CD14-positive monocyte (primary cell): ENCODE measurements around the gene TENT4A. TPM values are rescaled to one million over a fixed set of nuclear protein-coding genes. Genes with fewer than 3 reads are reported as not detected.

Experiments
- DNase-seq, 3 donors: peaks; one replicate each; pipeline ENCODE4 v3.0.0-alpha.2; 2011 to 2022
- H2AFZ ChIP-seq: 2 replicates; pipeline ENCODE4 v1.6.0; 2012; ENCODE audit warnings: mild to moderate bottlenecking, low read depth, low read length, inconsistent platforms; ENCODE audit not compliant: insufficient read depth, poor library complexity, severe bottlenecking
- H3K27ac ChIP-seq, 2 donors: 1 replicate in 1 of 2; 2 replicates in 1 of 2; pipeline ENCODE4 v1.5.1; 2012 to 2013; ENCODE audit warnings: low read length in 2 of 2, control low read depth in 1 of 2, inconsistent platforms in 1 of 2, low read depth in 1 of 2, mild to moderate bottlenecking in 1 of 2
- H3K27me3 ChIP-seq, 2 donors: one replicate each; pipeline versions ENCODE4 v1.6.0 to v1.6.1; 2011 to 2013; ENCODE audit warnings: low read length in 2 of 2; ENCODE audit not compliant: control insufficient read depth in 2 of 2, insufficient read depth in 2 of 2
- H3K36me3 ChIP-seq, 2 donors: replicated peaks in 1 of 2; 1 replicate in 1 of 2; 2 replicates in 1 of 2; pipeline versions ENCODE4 v1.5.1 to v1.6.1; 2012 to 2013; ENCODE audit warnings: low read length in 2 of 2, control low read depth in 1 of 2, inconsistent platforms in 1 of 2, mild to moderate bottlenecking in 1 of 2; ENCODE audit not compliant: insufficient read depth in 2 of 2, control insufficient read depth in 1 of 2
- H3K4me1 ChIP-seq, 2 donors: 1 replicate in 1 of 2; 2 replicates in 1 of 2; pipeline versions ENCODE4 v1.5.1 to v1.6.1; 2012 to 2013; ENCODE audit warnings: low read length in 2 of 2, control low read depth in 1 of 2, inconsistent platforms in 1 of 2, mild to moderate bottlenecking in 1 of 2, moderate library complexity in 1 of 2; ENCODE audit not compliant: insufficient read depth in 2 of 2, control insufficient read depth in 1 of 2
- H3K4me2 ChIP-seq: replicated peaks from 2 replicates; pipeline ENCODE3; 2012; ENCODE audit warnings: low read length, moderate library complexity, mild to moderate bottlenecking; ENCODE audit not compliant: poor library complexity, severe bottlenecking; ENCODE audit errors: extremely low read depth
- H3K4me3 ChIP-seq, 3 experiments: fragments of 200-600 bp in 1 of 3; sonication (generic) in 1 of 3; replicated peaks in 1 of 3; 1 replicate in 2 of 3; 2 replicates in 1 of 3; pipeline ENCODE4 v1.5.1; 2011 to 2013; ENCODE audit warnings: low read length in 3 of 3, mild to moderate bottlenecking in 3 of 3, control low read depth in 2 of 3, low read depth in 2 of 3, inconsistent platforms in 1 of 3, moderate library complexity in 1 of 3
- H3K79me2 ChIP-seq: 2 replicates; pipeline ENCODE4 v1.6.0; 2012; ENCODE audit warnings: mild to moderate bottlenecking, control low read depth, inconsistent platforms, low read length, moderate library complexity; ENCODE audit not compliant: insufficient read depth
- H3K9ac ChIP-seq: 2 replicates; pipeline ENCODE4 v1.6.0; 2017; ENCODE audit warnings: low read length, mild to moderate bottlenecking; ENCODE audit not compliant: insufficient read depth, poor library complexity, severe bottlenecking
- H3K9me3 ChIP-seq, 2 donors: replicated peaks in 1 of 2; 1 replicate in 1 of 2; 2 replicates in 1 of 2; pipeline versions ENCODE4 v1.5.1 to v1.6.1; 2012 to 2013; ENCODE audit warnings: low read length in 2 of 2, control low read depth in 1 of 2; ENCODE audit not compliant: control insufficient read depth in 1 of 2, insufficient read depth in 1 of 2
- H4K20me1 ChIP-seq: 2 replicates; pipeline ENCODE4 v1.6.0; 2012; ENCODE audit warnings: mild to moderate bottlenecking, low read length, control low read depth, moderate library complexity; ENCODE audit not compliant: insufficient read depth
- H3K27ac Mint-ChIP-seq, 7 donors: one replicate each; pipeline ENCODE4 v1.8.0; 2020; ENCODE audit warnings: mild to moderate bottlenecking in 7 of 7, mixed read lengths in 7 of 7, moderate library complexity in 6 of 7, inconsistent platforms in 2 of 7
- H3K27me3 Mint-ChIP-seq, 3 donors: one replicate each; pipeline ENCODE4 v1.8.0; 2021 to 2022; ENCODE audit warnings: low read depth in 3 of 3, mild to moderate bottlenecking in 3 of 3, mixed read lengths in 3 of 3, moderate library complexity in 3 of 3, inconsistent platforms in 1 of 3
- H3K36me3 Mint-ChIP-seq, 2 donors: one replicate each; pipeline ENCODE4 v1.8.0; 2020; ENCODE audit warnings: mixed read lengths in 2 of 2, inconsistent platforms in 1 of 2, mild to moderate bottlenecking in 1 of 2
- H3K4me1 Mint-ChIP-seq: one replicate; pipeline ENCODE4 v1.8.0; 2020; ENCODE audit warnings: mild to moderate bottlenecking, mixed read lengths
- H3K4me3 Mint-ChIP-seq, 2 donors: one replicate each; pipeline ENCODE4 v1.8.0; 2020; ENCODE audit warnings: mild to moderate bottlenecking in 2 of 2, mixed read lengths in 2 of 2, moderate library complexity in 1 of 2
- H3K9me3 Mint-ChIP-seq, 7 donors: one replicate each; pipeline ENCODE4 v1.8.0; 2020 to 2022; ENCODE audit warnings: mixed read lengths in 7 of 7, mild to moderate bottlenecking in 6 of 7, moderate library complexity in 6 of 7, inconsistent platforms in 2 of 7
- WGBS: methylation state at CpG from one replicate; pipeline ENCODE4 v1.1.5; 2013; ENCODE audit warnings: missing lambda C conversion rate; ENCODE audit not compliant: insufficient coverage; 5-methylcytosine and 5-hydroxymethylcytosine counted together
- intact Hi-C, 2 donors: fragments of 100-400 bp; cut with micrococcal nuclease; formaldehyde crosslinking; loops; one replicate each; pipeline versions ENCODE4 v1.15.0 to v1.15.1; 2023
- polyA plus RNA-seq, 3 donors: library from polyadenylated mRNA; depleted of rRNA in 1 of 3; unstranded in 2 of 3; stranded (reverse) in 1 of 3; fragments of 300-500 nt in 2 of 3; fragments of >200 nt in 1 of 3; fragmentation: Illumina TruSeq in 2 of 3; gene quantifications; 1 replicate in 2 of 3; 2 replicates in 1 of 3; pipeline ENCODE4 v1.2.3, GENCODE V29; 2012 to 2021
- TF ChIP-seq, protein P1 (sequence below): fragments of 200-600 bp; IDR thresholded peaks from one replicate; pipeline ENCODE4 v1.8.0; 2022; ENCODE audit warnings: antibody characterized with exemption, mild to moderate bottlenecking

The TENT4A gene
- polyA plus RNA-seq, 3 donors = 0.17 to 15.6 (median 0.44) TPM

DNA sequence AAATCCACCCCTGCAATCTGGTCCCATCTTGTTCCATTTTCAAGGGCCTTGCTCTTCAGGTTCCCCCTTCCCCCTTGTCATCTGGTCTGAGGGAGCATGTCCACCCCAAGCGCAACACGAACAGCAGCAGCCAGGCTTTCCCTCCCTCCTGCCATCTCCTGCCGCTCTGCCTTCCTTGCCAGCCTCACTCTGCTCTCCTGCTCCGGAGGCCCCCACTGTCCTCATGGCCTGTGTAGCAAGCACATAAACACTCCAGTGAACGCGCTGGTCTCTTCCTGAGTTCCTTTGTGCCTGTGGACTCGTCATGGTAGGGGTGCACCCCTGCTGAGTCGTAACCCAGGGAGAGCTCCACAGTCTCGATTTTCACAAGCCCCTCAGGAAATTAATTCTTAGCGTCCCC lies 29.9 kb downstream of the TENT4A start:
- no peak overlapping the region for H3K27ac ChIP-seq
- peaks cover 26% of the 10 kb centered on the region for H4K20me1 ChIP-seq
- peaks cover 74 to 96% of the 10 kb centered on the region in 2 donors for H3K36me3 ChIP-seq
- TF ChIP-seq, protein P1, sequence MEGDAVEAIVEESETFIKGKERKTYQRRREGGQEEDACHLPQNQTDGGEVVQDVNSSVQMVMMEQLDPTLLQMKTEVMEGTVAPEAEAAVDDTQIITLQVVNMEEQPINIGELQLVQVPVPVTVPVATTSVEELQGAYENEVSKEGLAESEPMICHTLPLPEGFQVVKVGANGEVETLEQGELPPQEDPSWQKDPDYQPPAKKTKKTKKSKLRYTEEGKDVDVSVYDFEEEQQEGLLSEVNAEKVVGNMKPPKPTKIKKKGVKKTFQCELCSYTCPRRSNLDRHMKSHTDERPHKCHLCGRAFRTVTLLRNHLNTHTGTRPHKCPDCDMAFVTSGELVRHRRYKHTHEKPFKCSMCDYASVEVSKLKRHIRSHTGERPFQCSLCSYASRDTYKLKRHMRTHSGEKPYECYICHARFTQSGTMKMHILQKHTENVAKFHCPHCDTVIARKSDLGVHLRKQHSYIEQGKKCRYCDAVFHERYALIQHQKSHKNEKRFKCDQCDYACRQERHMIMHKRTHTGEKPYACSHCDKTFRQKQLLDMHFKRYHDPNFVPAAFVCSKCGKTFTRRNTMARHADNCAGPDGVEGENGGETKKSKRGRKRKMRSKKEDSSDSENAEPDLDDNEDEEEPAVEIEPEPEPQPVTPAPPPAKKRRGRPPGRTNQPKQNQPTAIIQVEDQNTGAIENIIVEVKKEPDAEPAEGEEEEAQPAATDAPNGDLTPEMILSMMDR = no peak
- H3K79me2 ChIP-seq = peaks cover 32% of the 10 kb centered on the region
- H3K4me1 Mint-ChIP-seq = no peaks in the 10 kb centered on the region
- no peak overlapping the region for H3K9ac ChIP-seq
- H3K4me1 ChIP-seq = no peaks in the 10 kb centered on the region
- peaks cover 78 to 92% of the 10 kb centered on the region in 2 donors for H3K36me3 Mint-ChIP-seq
- H3K4me2 ChIP-seq = no peak overlapping the region
- no peak for DNase-seq
- H3K27me3 Mint-ChIP-seq = peaks cover 0 to 2% (median 0%) of the 10 kb centered on the region in 3 donors
- no peak overlapping the region for H3K27ac Mint-ChIP-seq
- WGBS = 92% methylated on average over 9 of the region's 10 CpGs
- H2AFZ ChIP-seq = no peak overlapping the region
- H3K9me3 ChIP-seq = no peaks in the 10 kb centered on the region
- no peak overlapping the region for H3K4me3 Mint-ChIP-seq
- H3K27me3 ChIP-seq = no peaks in the 10 kb centered on the region
- intact Hi-C loops = loop anchor here (10.0 kb wide), 4 partner anchors 108 to 1598 kb away; partner anchors contain the start of genes NSUN2 (in 2 of the 2), SRD5A1 (in 2 of the 2), ADAMTS16 (in 1 of the 2) and MED10 (in 1 of the 2)
- H3K4me3 ChIP-seq = no peak overlapping the region
- no peaks in the 10 kb centered on the region for H3K9me3 Mint-ChIP-seq

DNA sequence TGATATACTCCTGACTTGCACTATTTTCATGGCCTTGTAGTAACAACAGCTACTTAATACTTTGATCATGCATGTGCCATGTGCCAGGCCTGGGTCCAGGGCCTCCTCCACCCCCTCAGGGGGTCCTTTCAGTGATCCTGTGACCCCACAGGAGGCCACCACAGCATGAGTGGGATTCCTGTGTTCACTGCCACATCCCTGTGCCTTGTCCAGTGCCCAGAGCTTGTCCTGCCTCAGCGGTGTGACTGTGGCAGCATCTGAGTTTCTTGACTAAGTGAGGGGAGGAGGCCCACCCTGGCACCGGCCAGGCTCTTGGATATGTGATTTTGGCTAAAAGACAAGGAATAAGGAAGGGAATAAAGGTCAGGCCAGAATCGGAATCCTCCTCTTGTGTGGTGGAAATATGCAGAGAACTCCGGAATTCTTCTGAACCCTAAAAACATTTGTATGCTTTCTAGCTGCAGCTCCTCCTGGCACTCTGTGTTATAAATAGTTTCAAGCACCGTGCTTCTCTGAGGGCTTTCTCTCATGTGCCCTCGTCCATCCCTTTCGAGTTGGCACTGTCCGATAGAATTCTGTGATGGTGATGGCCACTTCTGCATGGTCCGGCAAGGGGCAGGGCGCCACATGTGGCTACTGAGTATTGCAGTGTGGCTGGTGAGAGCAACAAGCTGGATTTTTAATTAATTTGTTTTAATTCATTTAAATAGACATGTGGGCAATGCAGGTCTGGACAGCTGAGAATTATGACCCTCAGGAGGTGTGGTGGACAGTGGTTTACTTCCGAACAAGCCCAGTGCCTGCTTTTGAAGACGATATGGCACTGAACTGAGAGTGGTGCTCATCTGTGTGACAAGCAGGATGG lies 31.8 kb downstream of the TENT4A start:
- intact Hi-C loops = loop anchor here (10.0 kb wide), 4 partner anchors 110 to 1600 kb away; partner anchors contain the start of genes NSUN2 (in 2 of the 2), SRD5A1 (in 2 of the 2), ADAMTS16 (in 1 of the 2) and MED10 (in 1 of the 2)
- H3K27ac Mint-ChIP-seq = peak overlapping the region in 5 of 7 donors; percentile 23 to 73 (median 42)
- no peak overlapping the region for H3K4me2 ChIP-seq
- DNase-seq = no peak
- H3K4me1 ChIP-seq = no peaks in the 10 kb centered on the region
- peak overlapping the region in 1 of 2 donors; percentile 20 for H3K27ac ChIP-seq
- H3K4me1 Mint-ChIP-seq = no peaks in the 10 kb centered on the region
- H2AFZ ChIP-seq = no peak overlapping the region
- H3K27me3 ChIP-seq = no peaks in the 10 kb centered on the region
- H3K4me3 ChIP-seq = no peak overlapping the region
- peaks cover 78 to 89% of the 10 kb centered on the region in 2 donors for H3K36me3 Mint-ChIP-seq
- H4K20me1 ChIP-seq = peaks cover 27% of the 10 kb centered on the region
- H3K9me3 ChIP-seq = no peaks in the 10 kb centered on the region
- no peak overlapping the region for H3K9ac ChIP-seq
- 92% methylated on average over 4 of the region's 12 CpGs for WGBS
- TF ChIP-seq, protein P1 = no peak
- peaks cover 71 to 96% of the 10 kb centered on the region in 2 donors for H3K36me3 ChIP-seq
- H3K79me2 ChIP-seq = peaks cover 28% of the 10 kb centered on the region
- no peak overlapping the region for H3K4me3 Mint-ChIP-seq
- no peaks in the 10 kb centered on the region for H3K9me3 Mint-ChIP-seq
- peaks cover 0 to 2% (median 0%) of the 10 kb centered on the region in 3 donors for H3K27me3 Mint-ChIP-seq
